Hypothalamus (tissue), 51 donors: ENCODE data around the gene ESAM.

ENCODE experiments used
- DNase-seq, 51 donors: peaks; one replicate each; lab custom pipeline; 2025; lab: John Stamatoyannopoulos, UW

Gene ESAM

DNA sequence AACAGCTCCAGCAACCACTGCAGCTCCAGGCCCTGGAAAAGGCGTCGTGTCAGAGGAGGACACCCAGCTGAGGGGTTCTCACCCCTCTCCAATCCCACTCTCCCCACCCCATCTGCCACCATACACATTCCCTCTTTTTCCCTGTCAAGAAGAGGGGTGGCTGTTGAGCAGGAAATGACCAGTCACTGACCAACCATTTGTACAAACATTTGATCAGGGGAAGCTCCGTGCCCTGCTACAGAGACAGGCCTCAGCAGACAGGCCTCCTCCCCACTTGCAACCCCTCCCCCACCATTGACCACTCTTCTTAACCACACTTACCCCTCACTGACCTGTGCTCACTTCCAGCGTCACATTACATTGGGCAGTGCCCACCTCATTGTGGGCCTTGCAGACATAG is 7.8 kb downstream of the ESAM start:
- DNase-seq: no peak

DNA sequence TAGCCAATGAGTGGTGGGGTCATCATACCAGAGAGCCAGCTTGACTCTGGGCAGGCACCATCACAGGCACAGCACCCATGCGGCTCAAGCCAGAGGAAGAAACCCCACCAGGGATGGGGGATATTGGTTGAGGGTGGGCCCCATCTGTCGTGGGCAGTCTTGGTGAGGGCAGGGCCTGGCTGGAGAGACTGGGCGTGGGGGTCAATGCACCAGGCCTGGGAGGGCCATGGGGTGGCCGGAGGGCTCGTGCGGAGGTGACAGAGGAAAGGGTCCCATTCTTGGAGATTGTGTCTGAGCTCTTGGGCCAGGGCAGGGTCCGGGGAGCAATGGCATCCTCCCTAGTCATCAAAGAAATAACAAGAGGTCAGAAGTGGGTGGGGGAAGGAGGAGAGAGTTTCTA is 8.5 kb downstream of the ESAM start:
- no peak for DNase-seq

DNA sequence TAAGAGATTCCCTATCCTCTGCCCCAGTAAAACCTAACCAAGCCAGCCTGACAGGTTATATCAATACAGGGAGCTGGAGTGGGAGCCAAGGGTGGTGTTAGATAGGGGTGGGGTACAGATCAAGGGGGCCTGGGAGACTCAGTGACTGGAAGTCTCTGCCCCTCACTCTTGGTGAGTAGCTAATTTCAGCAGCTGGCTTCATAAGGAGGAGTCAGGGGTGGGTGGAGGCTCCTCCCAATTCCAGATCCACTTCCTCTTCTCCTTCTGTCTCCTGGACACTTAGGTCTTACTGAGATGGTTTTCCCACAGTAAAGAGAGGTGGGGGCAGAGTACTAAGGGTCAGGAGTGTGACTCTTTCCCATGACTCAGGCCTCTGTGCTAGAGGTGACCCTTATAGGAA is 8.9 kb downstream of the ESAM start:
- DNase-seq: no peak

DNA sequence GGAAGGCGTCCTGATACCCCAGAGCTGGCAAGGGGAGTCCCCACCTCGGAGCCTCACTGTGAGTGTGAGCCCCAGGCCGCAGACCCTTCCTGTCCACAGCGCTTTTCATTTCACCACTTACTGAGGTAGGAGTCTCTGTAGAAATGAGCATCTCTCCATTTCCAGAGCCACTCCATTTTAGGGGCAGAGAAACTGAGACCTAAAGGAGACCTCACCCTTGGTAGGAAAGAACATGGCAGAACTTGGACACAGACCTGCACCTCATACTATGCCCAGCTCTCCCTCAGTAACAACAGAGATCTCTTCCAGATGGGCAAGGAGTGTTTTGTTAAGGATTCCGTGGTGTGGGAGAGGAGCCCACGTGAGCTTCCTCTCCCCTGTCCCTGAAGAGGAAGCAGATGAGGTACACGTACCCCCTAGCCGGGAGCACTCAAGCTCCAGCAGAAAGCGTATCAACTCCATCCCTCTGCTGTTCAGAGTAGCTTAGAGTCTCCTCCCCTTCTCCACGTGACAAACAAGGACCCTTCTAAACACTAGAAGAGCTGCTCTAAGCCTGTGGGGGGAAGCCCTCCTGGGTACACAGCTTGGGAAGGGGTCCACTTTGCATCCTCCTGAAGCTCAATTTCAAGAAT is 9.5 kb downstream of the ESAM start:
- no peak for DNase-seq

GRCh38 chr11:124751741-124752470 is 10.2 kb downstream of the ESAM start, which contains the start of gene VSIG2:
Gene VSIG2 (minus strand): TSS chr11:124752255. CDS start chr11:124752137, 118 bp downstream.
- DNase-seq: no peak

- no peak for DNase-seq
Observed at GRCh38 chr11:124751391-124751740, 10.7 kb downstream of the ESAM start.

DNA sequence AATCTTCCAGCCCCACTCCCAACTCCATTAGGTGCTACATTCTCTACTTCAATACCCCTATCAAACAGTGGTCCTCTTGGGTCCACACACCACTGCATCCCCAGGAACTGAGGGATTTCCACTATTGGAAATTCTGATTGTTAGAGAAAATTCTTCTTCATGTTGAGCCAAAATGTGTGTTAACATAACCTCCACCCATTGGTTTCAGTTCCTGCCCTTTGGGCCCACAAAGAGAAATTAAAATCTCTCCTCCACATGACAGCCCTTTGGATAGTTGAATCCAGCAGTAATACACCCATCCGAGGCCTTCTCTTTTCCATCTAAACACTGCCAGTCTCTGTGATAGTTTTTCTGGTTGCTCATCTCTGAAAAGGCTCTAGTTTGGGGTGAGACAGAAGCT is 12.2 kb downstream of the ESAM start:
- DNase-seq: no peak

DNA sequence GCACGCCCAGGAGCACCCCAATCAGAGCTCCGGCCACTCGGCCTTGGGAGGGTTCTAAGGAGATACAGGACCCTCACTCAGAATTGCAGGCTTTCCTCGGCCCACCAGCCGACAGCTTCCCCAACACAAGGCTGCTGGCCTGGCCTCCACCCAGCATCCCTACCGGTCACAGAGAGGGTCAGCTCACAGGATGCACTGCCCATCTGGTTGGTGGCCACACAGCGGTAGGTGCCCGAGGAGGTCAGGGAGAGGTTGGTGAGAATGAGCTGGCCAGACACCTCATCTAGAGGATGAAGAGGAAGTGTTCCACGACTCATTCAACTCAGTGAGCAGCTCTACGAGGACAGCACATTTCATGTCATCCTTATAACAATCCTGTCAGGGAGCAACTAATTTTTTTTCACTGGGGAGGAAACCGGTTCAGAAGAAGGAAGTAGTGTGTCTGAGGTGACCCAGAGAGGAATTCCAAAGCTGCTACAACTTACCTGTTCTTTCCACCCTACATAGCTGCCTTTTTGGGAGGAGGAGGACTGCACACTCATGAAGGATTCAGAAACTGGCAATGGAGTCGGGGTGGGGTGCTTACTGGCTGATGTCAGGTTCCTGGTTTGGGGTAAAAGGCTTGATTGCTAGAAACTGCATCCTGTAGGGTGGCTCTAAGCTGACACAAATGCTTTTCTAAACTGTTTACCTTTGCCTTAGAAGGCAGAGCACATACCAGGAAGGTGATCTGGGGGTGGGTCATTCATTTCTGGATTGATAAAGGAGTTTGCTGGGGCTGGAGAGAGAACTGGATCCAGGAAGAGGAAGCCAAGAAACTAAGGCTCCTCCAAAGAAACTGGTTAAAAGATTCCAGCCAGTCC is 13.4 kb downstream of the ESAM start:
- no peak for DNase-seq

- no peak for DNase-seq
Observed at GRCh38 chr11:124748100-124748418, 14.0 kb downstream of the ESAM start.

- no peak for DNase-seq
Observed at GRCh38 chr11:124747406-124748099, 14.5 kb downstream of the ESAM start.

- peak in 3 of 51 donors; percentile 8 to 27 (median 13) for DNase-seq
Observed at GRCh38 chr11:124746621-124747243, 15.4 kb downstream of the ESAM start.

DNA sequence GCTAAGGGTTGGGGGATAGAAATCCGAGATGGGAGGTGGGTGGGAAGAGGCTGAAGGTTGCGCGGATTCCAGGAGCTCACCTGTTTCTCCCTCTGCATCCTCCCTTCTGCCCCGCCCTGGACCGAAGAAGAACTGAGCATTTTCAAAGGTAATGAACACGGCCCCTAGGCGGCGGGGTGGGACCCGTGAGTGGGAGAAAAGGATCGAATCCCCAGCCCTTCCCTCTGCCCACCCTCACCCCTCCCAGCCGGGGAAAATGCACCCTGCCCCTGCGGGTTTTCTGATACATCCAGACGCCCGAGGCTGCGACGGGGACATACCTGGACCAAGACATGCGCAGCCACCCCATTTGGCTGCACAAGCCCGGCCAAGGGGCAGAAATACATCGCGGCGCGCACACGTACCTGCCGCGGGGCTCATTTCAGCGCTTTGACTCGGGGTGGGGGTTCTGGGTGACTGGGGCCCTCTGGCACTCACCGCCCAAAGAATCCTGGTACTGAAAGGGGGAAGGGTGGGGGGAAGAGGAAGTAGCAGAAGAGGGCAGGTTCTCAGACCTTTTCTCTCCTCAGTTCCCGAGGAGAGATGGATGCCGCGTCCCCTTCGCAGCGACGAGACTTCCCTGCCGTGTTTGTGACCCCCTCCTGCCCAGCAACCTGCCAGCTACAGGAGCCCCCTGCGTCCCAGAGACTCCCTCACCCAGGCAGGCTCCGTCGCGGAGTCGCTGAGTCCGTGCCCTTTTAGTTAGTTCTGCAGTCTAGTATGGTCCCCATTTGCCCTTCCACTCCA is 16.1 kb downstream of the ESAM start:
- no peak for DNase-seq

DNA sequence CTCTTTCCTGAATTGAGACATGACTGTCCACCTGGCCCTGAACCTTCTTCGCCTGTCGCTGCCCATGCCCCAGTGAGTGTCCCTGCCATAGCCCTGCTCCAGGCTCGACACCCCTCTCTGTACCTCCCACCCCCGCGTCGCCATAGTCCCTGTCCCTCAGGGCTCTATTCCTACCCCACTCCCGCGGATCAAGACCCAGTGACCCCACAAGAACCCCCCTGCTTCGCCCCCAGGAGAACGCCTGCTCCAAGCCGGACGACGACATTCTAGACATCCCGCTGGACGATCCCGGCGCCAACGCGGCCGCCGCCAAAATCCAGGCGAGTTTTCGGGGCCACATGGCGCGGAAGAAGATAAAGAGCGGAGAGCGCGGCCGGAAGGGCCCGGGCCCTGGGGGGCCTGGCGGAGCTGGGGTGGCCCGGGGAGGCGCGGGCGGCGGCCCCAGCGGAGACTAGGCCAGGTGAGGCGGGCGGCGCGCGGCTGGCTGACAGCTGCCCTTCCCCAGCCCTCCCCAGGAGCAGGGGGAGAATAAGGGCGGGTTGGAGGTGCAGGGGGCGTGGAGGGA is 16.7 kb downstream of the ESAM start:
- DNase-seq: no peak

- DNase-seq: no peak
Observed at GRCh38 chr11:124743050-124743449, 19.0 kb downstream of the ESAM start.

- no peak for DNase-seq
Observed at GRCh38 chr11:124742555-124742954, 19.5 kb downstream of the ESAM start.

- DNase-seq: peak in 2 of 51 donors; percentile 14 to 17
Observed at GRCh38 chr11:124740277-124740882, 21.7 kb downstream of the ESAM start.

- DNase-seq: peak in 47 of 51 donors; percentile 9 to 82 (median 60)
Observed at GRCh38 chr11:124739479-124740276, 22.4 kb downstream of the ESAM start, which contains the start of gene NRGN. Gene NRGN (plus strand): TSS chr11:124739942. CDS start chr11:124740085, 143 bp downstream.
